Activated CD4-positive, alpha-beta T cell treated with anti-CD3 and anti-CD28 coated beads for 1 hour (primary cell): ENCODE measurements around the gene OLFML1.

Experiments used
- DNase-seq: peaks from one replicate; pipeline ENCODE4 v3.0.0-alpha.2; 2020

Gene OLFML1

GRCh38 chr11:7485186-7486097, at the start of gene OLFML1:
Gene OLFML1 (plus strand): TSS chr11:7485506. CDS start chr11:7485876, 370 bp downstream.
- no peak for DNase-seq

GRCh38 chr11:7436146-7436545, 49.2 kb upstream of the OLFML1 start:
- no peak for DNase-seq

- no peak for DNase-seq
Observed at GRCh38 chr11:7436657-7437056, 48.6 kb upstream of the OLFML1 start.

- DNase-seq: no peak
Observed at GRCh38 chr11:7437696-7438095, 47.6 kb upstream of the OLFML1 start.

- no peak for DNase-seq
Observed at GRCh38 chr11:7439746-7440320, 45.5 kb upstream of the OLFML1 start.

GRCh38 chr11:7442588-7443215, 42.6 kb upstream of the OLFML1 start:
- peak; percentile 50 for DNase-seq

- no peak for DNase-seq
Observed at GRCh38 chr11:7444091-7444981, 41.0 kb upstream of the OLFML1 start.

GRCh38 chr11:7445564-7445963, 39.7 kb upstream of the OLFML1 start:
- no peak for DNase-seq

GRCh38 chr11:7448201-7448600, 37.1 kb upstream of the OLFML1 start:
- no peak for DNase-seq

GRCh38 chr11:7449211-7449840, 36.0 kb upstream of the OLFML1 start:
- DNase-seq: no peak

GRCh38 chr11:7449841-7450214, 35.5 kb upstream of the OLFML1 start:
- no peak for DNase-seq

- no peak for DNase-seq
Observed at GRCh38 chr11:7450836-7451235, 34.5 kb upstream of the OLFML1 start.

GRCh38 chr11:7451520-7451919, 33.8 kb upstream of the OLFML1 start:
- no peak for DNase-seq

- no peak for DNase-seq
Observed at GRCh38 chr11:7451952-7452494, 33.3 kb upstream of the OLFML1 start.

- no peak for DNase-seq
Observed at GRCh38 chr11:7454854-7455253, 30.5 kb upstream of the OLFML1 start.

- no peak for DNase-seq
Observed at GRCh38 chr11:7457211-7457610, 28.1 kb upstream of the OLFML1 start.

GRCh38 chr11:7462706-7463105, 22.6 kb upstream of the OLFML1 start:
- DNase-seq: no peak

GRCh38 chr11:7467652-7468051, 17.7 kb upstream of the OLFML1 start:
- DNase-seq: no peak

- no peak for DNase-seq
Observed at GRCh38 chr11:7469351-7469865, 15.9 kb upstream of the OLFML1 start.

- DNase-seq: no peak
Observed at GRCh38 chr11:7471071-7471470, 14.2 kb upstream of the OLFML1 start.

- DNase-seq: no peak
Observed at GRCh38 chr11:7473717-7474116, 11.6 kb upstream of the OLFML1 start.

GRCh38 chr11:7480113-7480512, 5.2 kb upstream of the OLFML1 start:
- no peak for DNase-seq
